Measurements from ENCODE around the gene MIGA2.

MIGA2 gene

GRCh38 chr9:129037767-129038098 is 1.3 kb downstream of the MIGA2 start:
- peak; percentile 36 for DNase-seq (ENCODE audit: low read depth)

GRCh38 chr9:129038109-129038852 is 1.9 kb downstream of the MIGA2 start:
- DNase-seq (ENCODE audit: low read depth) = no peak

- DNase-seq (ENCODE audit: low read depth) = no peak
Observed at GRCh38 chr9:129040113-129040643, 3.8 kb downstream of the MIGA2 start.

GRCh38 chr9:129042016-129042415 is 5.6 kb downstream of the MIGA2 start:
- DNase-seq (ENCODE audit: low read depth) = no peak

- DNase-seq (ENCODE audit: low read depth) = no peak
Observed at GRCh38 chr9:129052592-129052991, 16.2 kb downstream of the MIGA2 start.

GRCh38 chr9:129053020-129053419 is 16.6 kb downstream of the MIGA2 start:
- DNase-seq (ENCODE audit: low read depth) = no peak

- DNase-seq (ENCODE audit: low read depth) = peak; percentile 25
Observed at GRCh38 chr9:129054163-129054851, 17.9 kb downstream of the MIGA2 start.

- DNase-seq (ENCODE audit: low read depth) = peak; percentile 59
Observed at GRCh38 chr9:129058965-129059795, 22.8 kb downstream of the MIGA2 start.

GRCh38 chr9:129059796-129060785 is 23.7 kb downstream of the MIGA2 start:
- no peak for DNase-seq (ENCODE audit: low read depth)

GRCh38 chr9:129060991-129061390 is 24.6 kb downstream of the MIGA2 start:
- no peak for DNase-seq (ENCODE audit: low read depth)

GRCh38 chr9:129063061-129063460 is 26.6 kb downstream of the MIGA2 start:
- DNase-seq (ENCODE audit: low read depth) = no peak

GRCh38 chr9:129064499-129064908 is 28.1 kb downstream of the MIGA2 start:
- no peak for DNase-seq (ENCODE audit: low read depth)

GRCh38 chr9:129068110-129068509 is 31.7 kb downstream of the MIGA2 start:
- no peak for DNase-seq (ENCODE audit: low read depth)

- no peak for DNase-seq (ENCODE audit: low read depth)
Observed at GRCh38 chr9:129068990-129069861, 32.8 kb downstream of the MIGA2 start.

- DNase-seq (ENCODE audit: low read depth) = no peak
Observed at GRCh38 chr9:129069862-129070641, 33.6 kb downstream of the MIGA2 start.

- no peak for DNase-seq (ENCODE audit: low read depth)
Observed at GRCh38 chr9:129070696-129071525, 34.5 kb downstream of the MIGA2 start.

GRCh38 chr9:129071526-129072126 is 35.2 kb downstream of the MIGA2 start:
- no peak for DNase-seq (ENCODE audit: low read depth)

- DNase-seq (ENCODE audit: low read depth) = no peak
Observed at GRCh38 chr9:129072171-129072570, 35.7 kb downstream of the MIGA2 start.
